Loucy (cell line): ENCODE results near the gene FOSB.

ENCODE experiments used
- EZH2phosphoT487 ChIP-seq: fragments of 200-600 bp; IDR thresholded peaks from 2 replicates; pipeline ENCODE4 v1.6.1; 2018; ENCODE audit warnings: antibody characterized with exemption, mild to moderate bottlenecking, moderate library complexity, borderline replicate concordance
- TF ChIP-seq, protein P1 (sequence below): fragments of 200-600 bp; sonication (generic); conservative IDR thresholded peaks from 2 replicates; pipeline ENCODE4 v1.5.1; 2014; ENCODE audit warnings: mild to moderate bottlenecking, antibody characterized with exemption, low read length

DNA sequence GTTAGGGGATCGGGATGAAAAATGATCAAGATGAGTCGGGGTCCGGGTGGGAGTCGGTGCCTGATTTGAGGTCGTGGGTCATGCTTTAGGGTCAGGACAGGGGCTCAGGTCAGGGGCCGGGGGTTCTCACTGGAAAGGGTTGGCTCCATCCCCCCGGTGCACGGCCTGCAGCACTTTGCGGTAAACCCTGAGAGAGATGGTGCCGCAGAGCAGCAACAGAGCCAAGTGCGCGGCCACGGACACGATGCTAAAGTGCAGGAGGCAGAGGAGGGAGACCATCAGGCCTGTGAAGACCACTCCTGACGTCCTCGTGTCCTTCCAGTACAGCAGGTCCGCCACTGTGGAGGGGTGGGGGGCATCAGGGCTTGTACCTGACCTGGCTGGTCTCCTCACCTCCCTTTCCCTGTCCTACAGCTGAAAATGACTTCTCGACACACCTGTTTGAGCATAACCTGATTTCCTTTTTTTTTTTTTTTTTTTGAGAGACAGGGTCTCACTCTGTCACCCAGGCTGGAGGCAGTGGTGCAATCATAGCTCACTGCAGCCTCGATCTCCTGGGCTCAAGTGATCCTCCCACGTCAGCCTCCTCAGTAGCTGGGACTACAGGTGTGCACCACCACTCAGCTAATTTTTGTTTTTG, 21.5 kb downstream of the FOSB start:
- TF ChIP-seq, protein P1, sequence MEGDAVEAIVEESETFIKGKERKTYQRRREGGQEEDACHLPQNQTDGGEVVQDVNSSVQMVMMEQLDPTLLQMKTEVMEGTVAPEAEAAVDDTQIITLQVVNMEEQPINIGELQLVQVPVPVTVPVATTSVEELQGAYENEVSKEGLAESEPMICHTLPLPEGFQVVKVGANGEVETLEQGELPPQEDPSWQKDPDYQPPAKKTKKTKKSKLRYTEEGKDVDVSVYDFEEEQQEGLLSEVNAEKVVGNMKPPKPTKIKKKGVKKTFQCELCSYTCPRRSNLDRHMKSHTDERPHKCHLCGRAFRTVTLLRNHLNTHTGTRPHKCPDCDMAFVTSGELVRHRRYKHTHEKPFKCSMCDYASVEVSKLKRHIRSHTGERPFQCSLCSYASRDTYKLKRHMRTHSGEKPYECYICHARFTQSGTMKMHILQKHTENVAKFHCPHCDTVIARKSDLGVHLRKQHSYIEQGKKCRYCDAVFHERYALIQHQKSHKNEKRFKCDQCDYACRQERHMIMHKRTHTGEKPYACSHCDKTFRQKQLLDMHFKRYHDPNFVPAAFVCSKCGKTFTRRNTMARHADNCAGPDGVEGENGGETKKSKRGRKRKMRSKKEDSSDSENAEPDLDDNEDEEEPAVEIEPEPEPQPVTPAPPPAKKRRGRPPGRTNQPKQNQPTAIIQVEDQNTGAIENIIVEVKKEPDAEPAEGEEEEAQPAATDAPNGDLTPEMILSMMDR = no peak
- no peak for TF ChIP-seq EZH2phosphoT487
